ENCODE data around the gene XBP1.
"Not testable (repeated sequence)": the region's sequence is repeated elsewhere in the genome, so short reads cannot be mapped to it uniquely, and the experiment has no call there.

The XBP1 gene

GRCh38 chr22:28817919-28818859, 17.8 kb upstream of the XBP1 start:
- DNase-seq, result peak; percentile 25

GRCh38 chr22:28817064-28817463, 16.7 kb upstream of the XBP1 start:
- no peak for DNase-seq

- no peak for DNase-seq
Observed at GRCh38 chr22:28815729-28816128, 15.4 kb upstream of the XBP1 start.

- peak; percentile 22 for DNase-seq
Observed at GRCh38 chr22:28815111-28815510, 14.7 kb upstream of the XBP1 start.

GRCh38 chr22:28813772-28814518, 13.6 kb upstream of the XBP1 start:
- DNase-seq, result no peak

GRCh38 chr22:28812516-28812915, 12.1 kb upstream of the XBP1 start:
- DNase-seq, result no peak

- DNase-seq, result peak; percentile 51
Observed at GRCh38 chr22:28810821-28811491, 10.6 kb upstream of the XBP1 start.

- no peak for DNase-seq
Observed at GRCh38 chr22:28808716-28809355, 8.5 kb upstream of the XBP1 start.

GRCh38 chr22:28805426-28805825, 5.1 kb upstream of the XBP1 start:
- not testable (repeated sequence) for DNase-seq

GRCh38 chr22:28802595-28803123, 2.3 kb upstream of the XBP1 start:
- DNase-seq, result no peak

- no peak for DNase-seq
Observed at GRCh38 chr22:28801845-28802594, 1.7 kb upstream of the XBP1 start.

- peak; percentile 45 for DNase-seq
Observed at GRCh38 chr22:28799606-28800307, 612 bp downstream of the XBP1 start.

GRCh38 chr22:28798810-28799605, 1.4 kb downstream of the XBP1 start:
- DNase-seq, result peak; percentile 38

GRCh38 chr22:28795932-28796856, 4.2 kb downstream of the XBP1 start:
- no peak for DNase-seq

GRCh38 chr22:28795071-28795693, 5.2 kb downstream of the XBP1 start:
- DNase-seq, result no peak

GRCh38 chr22:28793976-28794584, 6.3 kb downstream of the XBP1 start:
- no peak for DNase-seq

- DNase-seq, result peak; percentile 17
Observed at GRCh38 chr22:28792491-28793383, 7.6 kb downstream of the XBP1 start.
